ENCODE data around the gene SLC17A3.

Gene SLC17A3

GRCh38 chr6:25880601-25881000 is 6.6 kb upstream of the SLC17A3 start:
- H3K4me3 ChIP-seq = no peak overlapping the region
- DNase-seq (ENCODE audit: low spot score in 2 of 2) = no peak
- H3K36me3 ChIP-seq (replicated peaks) = no peaks in the 10 kb centered on the region
- H3K4me1 ChIP-seq = no peaks in the 10 kb centered on the region
- in situ Hi-C loops (cut with MboI; ENCODE audit: low sequenced_read_pairs) = no loop called here
- no peaks in the 10 kb centered on the region for H3K27me3 ChIP-seq (ENCODE audit: low read depth)
- no peaks in the 10 kb centered on the region; the same call in 1 of the 2 replicates for H3K9me3 ChIP-seq

- DNase-seq (ENCODE audit: low spot score in 2 of 2) = no peak
- no peaks in the 10 kb centered on the region for H3K36me3 ChIP-seq (replicated peaks)
- H3K4me3 ChIP-seq = no peak overlapping the region
- H3K4me1 ChIP-seq = no peaks in the 10 kb centered on the region
- no peaks in the 10 kb centered on the region for H3K9me3 ChIP-seq
- in situ Hi-C loops (cut with MboI; ENCODE audit: low sequenced_read_pairs) = no loop called here
- no peaks in the 10 kb centered on the region for H3K27me3 ChIP-seq (ENCODE audit: low read depth)
Observed at GRCh38 chr6:25878721-25879322, 4.8 kb upstream of the SLC17A3 start.

GRCh38 chr6:25875926-25876602 is 2.0 kb upstream of the SLC17A3 start:
- Histone ChIP-seq H3K27me3 (ENCODE audit: low read depth) (no peaks in the 10 kb centered on the region), H3K4me1 (no peaks in the 10 kb centered on the region), H3K4me3 (no peak overlapping the region), H3K9me3 (no peaks in the 10 kb centered on the region), H3K36me3 (replicated peaks) (no peaks in the 10 kb centered on the region)
- no peak for DNase-seq (ENCODE audit: low spot score in 2 of 2)
- in situ Hi-C loops (cut with MboI; ENCODE audit: low sequenced_read_pairs) = no loop called here

DNA sequence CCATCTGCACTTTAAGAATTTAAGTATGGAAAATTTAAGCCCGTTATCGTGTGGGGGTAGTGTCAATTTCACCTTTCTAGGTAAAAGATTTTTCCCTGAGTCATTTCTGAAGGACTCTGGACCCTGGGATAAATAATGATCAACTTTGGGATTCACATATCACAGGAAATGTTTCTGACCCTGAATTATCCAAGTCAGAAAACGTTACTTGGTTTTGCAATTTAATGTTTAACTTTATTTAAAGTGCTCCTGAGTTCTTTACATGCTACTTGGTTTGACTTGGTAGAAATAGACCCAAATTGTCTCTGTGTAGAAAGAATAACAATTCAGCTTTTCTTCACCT is 1.5 kb upstream of the SLC17A3 start:
- no peaks in the 10 kb centered on the region for H3K9me3 ChIP-seq
- in situ Hi-C loops (cut with MboI; ENCODE audit: low sequenced_read_pairs) = no loop called here
- H3K27me3 ChIP-seq (ENCODE audit: low read depth) = no peaks in the 10 kb centered on the region
- H3K36me3 ChIP-seq (replicated peaks) = no peaks in the 10 kb centered on the region
- DNase-seq (ENCODE audit: low spot score in 2 of 2) = no peak
- H3K4me1 ChIP-seq = no peaks in the 10 kb centered on the region
- H3K4me3 ChIP-seq = no peak overlapping the region

- DNase-seq (ENCODE audit: low spot score in 2 of 2) = no peak
- in situ Hi-C loops (cut with MboI; ENCODE audit: low sequenced_read_pairs) = no loop called here
Observed at GRCh38 chr6:25874822-25875562, 949 bp upstream of the SLC17A3 start.

DNA sequence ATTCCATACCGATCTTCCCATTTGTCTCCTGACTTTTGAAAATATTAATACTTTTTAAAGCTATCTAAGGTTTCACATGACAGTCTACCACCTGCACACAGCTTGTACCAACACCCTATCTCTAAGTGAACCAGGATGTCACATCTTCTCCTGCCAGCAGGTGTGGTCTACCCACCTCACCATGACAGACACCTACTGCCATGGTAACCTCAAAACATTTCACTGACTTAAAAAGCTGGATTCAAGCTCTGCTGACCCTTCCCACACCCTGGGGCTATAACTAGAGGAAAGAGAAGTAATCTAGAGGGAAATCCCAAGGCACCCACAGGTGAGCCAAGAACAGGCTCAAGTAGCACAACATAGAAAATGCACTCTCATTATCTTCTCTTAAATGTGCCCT is 1.2 kb downstream of the SLC17A3 start:
- H3K4me1 ChIP-seq = no peaks in the 10 kb centered on the region
- DNase-seq (ENCODE audit: low spot score in 2 of 2) = no peak
- no peaks in the 10 kb centered on the region; the same call in 1 of the 2 replicates for H3K27me3 ChIP-seq (ENCODE audit: low read depth)
- H3K9me3 ChIP-seq = no peaks in the 10 kb centered on the region
- H3K4me3 ChIP-seq = no peak overlapping the region
- in situ Hi-C loops (cut with MboI; ENCODE audit: low sequenced_read_pairs) = no loop called here
- no peaks in the 10 kb centered on the region for H3K36me3 ChIP-seq (replicated peaks)

More at GRCh38 chr6:25874822-25875562, 949 bp upstream of the SLC17A3 start:
- no peaks in the 10 kb centered on the region for H3K4me1 ChIP-seq
- no peaks in the 10 kb centered on the region; the same call in 1 of the 2 replicates for H3K27me3 ChIP-seq (ENCODE audit: low read depth)
- no peaks in the 10 kb centered on the region for H3K36me3 ChIP-seq (replicated peaks)
- H3K4me3 ChIP-seq = no peak overlapping the region
- H3K9me3 ChIP-seq = no peaks in the 10 kb centered on the region

DNA sequence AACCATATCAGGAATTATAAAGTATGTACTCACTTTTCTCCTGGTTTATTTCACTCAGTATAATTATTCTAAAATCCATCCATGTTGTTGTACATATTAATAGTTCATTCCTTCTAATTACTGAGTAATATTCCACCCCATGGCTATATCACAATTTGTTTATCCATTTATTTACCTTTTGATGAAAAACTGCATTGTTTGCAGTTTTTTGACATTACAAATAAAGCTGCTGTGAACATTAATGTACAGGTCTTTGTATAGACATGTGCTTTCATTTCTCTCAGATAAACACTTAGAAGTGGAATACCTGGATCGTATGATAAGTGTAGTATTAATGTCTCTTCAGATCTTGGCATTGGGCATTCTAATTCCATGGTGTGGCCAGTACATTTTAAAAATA is 4.2 kb downstream of the SLC17A3 start:
- H3K36me3 ChIP-seq (replicated peaks) = no peaks in the 10 kb centered on the region
- no peaks in the 10 kb centered on the region for H3K4me1 ChIP-seq
- H3K27me3 ChIP-seq (ENCODE audit: low read depth) = no peaks in the 10 kb centered on the region; the same call in 1 of the 2 replicates
- in situ Hi-C loops (cut with MboI; ENCODE audit: low sequenced_read_pairs) = no loop called here
- no peak for DNase-seq (ENCODE audit: low spot score in 2 of 2)
- no peaks in the 10 kb centered on the region for H3K9me3 ChIP-seq
- H3K4me3 ChIP-seq = no peak overlapping the region

- Histone ChIP-seq H3K4me3 (no peak overlapping the region), H3K36me3 (replicated peaks) (no peaks in the 10 kb centered on the region), H3K4me1 (no peaks in the 10 kb centered on the region), H3K27me3 (ENCODE audit: low read depth) (no peaks in the 10 kb centered on the region; the same call in 1 of the 2 replicates), H3K9me3 (no peaks in the 10 kb centered on the region)
- in situ Hi-C loops (cut with MboI; ENCODE audit: low sequenced_read_pairs) = no loop called here
- DNase-seq (ENCODE audit: low spot score in 2 of 2) = no peak
Observed at GRCh38 chr6:25868436-25869183, 5.4 kb downstream of the SLC17A3 start.

GRCh38 chr6:25866011-25866410 is 8.0 kb downstream of the SLC17A3 start:
- Histone ChIP-seq H3K36me3 (replicated peaks) (no peaks in the 10 kb centered on the region), H3K9me3 (no peaks in the 10 kb centered on the region), H3K4me1 (no peaks in the 10 kb centered on the region), H3K27me3 (ENCODE audit: low read depth) (no peaks in the 10 kb centered on the region; the same call in 1 of the 2 replicates), H3K4me3 (no peak overlapping the region)
- in situ Hi-C loops (cut with MboI; ENCODE audit: low sequenced_read_pairs) = no loop called here
- no peak for DNase-seq (ENCODE audit: low spot score in 2 of 2)

GRCh38 chr6:25863360-25863759 is 10.7 kb downstream of the SLC17A3 start:
- Histone ChIP-seq H3K4me1 (no peaks in the 10 kb centered on the region), H3K9me3 (no peaks in the 10 kb centered on the region), H3K4me3 (no peak overlapping the region), H3K27me3 (ENCODE audit: low read depth) (no peaks in the 10 kb centered on the region; the same call in 1 of the 2 replicates), H3K36me3 (replicated peaks) (no peaks in the 10 kb centered on the region)
- DNase-seq (ENCODE audit: low spot score in 2 of 2) = no peak
- in situ Hi-C loops (cut with MboI; ENCODE audit: low sequenced_read_pairs) = no loop called here

GRCh38 chr6:25862199-25862598 is 11.8 kb downstream of the SLC17A3 start:
- H3K36me3 ChIP-seq (replicated peaks) = no peaks in the 10 kb centered on the region
- no peaks in the 10 kb centered on the region; the same call in 1 of the 2 replicates for H3K27me3 ChIP-seq (ENCODE audit: low read depth)
- no peak overlapping the region for H3K4me3 ChIP-seq
- no peaks in the 10 kb centered on the region for H3K4me1 ChIP-seq
- in situ Hi-C loops (cut with MboI; ENCODE audit: low sequenced_read_pairs) = no loop called here
- DNase-seq (ENCODE audit: low spot score in 2 of 2) = no peak
- no peaks in the 10 kb centered on the region for H3K9me3 ChIP-seq

DNA sequence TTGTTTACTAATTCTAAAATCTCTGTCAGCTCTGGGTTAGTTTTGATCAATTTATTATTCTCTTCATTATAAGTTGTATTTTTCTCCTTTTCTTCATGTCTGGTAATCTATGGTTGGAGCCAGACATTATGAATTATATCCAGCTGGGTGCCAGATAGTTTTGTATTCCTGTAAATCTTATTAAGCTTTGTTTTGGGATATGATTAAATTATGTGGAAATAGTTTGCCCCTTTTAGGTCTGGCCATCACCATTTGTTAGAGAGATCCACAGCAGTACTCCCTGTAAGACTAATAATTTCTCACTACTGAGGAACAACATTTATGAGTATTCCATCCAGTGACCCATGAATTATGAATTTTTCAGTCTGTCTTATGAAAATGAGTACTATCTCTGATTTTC is 21.3 kb downstream of the SLC17A3 start:
- no peak overlapping the region for H3K4me3 ChIP-seq
- no peak for DNase-seq (ENCODE audit: low spot score in 2 of 2)
- H3K36me3 ChIP-seq (replicated peaks) = no peaks in the 10 kb centered on the region
- H3K4me1 ChIP-seq = no peaks in the 10 kb centered on the region
- in situ Hi-C loops (cut with MboI; ENCODE audit: low sequenced_read_pairs) = no loop called here
- H3K27me3 ChIP-seq (ENCODE audit: low read depth) = peaks cover 4% of the 10 kb centered on the region; the same call in 1 of the 2 replicates
- H3K9me3 ChIP-seq = no peaks in the 10 kb centered on the region

DNA sequence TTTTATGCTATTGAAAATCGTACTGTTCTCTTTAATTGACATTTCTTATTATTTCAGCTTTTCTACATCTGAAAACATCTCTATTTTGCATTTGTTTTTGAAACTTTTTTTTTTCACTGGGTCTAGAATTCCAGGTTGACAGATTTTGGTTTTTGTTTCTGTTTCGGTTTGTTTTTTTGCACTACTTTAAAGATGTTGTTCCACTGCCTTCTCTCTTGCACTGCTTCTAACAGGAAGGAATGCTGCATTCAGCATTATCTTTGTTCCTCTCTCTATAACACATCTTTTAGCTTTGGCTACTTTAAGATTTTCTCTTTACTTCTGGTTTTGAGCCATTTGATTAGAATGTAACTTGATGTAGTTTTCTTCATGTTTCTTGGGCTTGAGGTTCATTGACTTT is 22.1 kb downstream of the SLC17A3 start:
- no peak overlapping the region for H3K4me3 ChIP-seq
- no peaks in the 10 kb centered on the region for H3K9me3 ChIP-seq
- no peak for DNase-seq (ENCODE audit: low spot score in 2 of 2)
- no peaks in the 10 kb centered on the region for H3K36me3 ChIP-seq (replicated peaks)
- in situ Hi-C loops (cut with MboI; ENCODE audit: low sequenced_read_pairs) = no loop called here
- no peaks in the 10 kb centered on the region for H3K4me1 ChIP-seq
- peaks cover 4% of the 10 kb centered on the region; the same call in 1 of the 2 replicates for H3K27me3 ChIP-seq (ENCODE audit: low read depth)
